Measurements from ENCODE around the gene NPFFR1.

- no peak for TF ChIP-seq SIN3A (IDR thresholded peaks at IDR 0.05; ENCODE audit: borderline replicate concordance, insufficient read depth, low read length)
- TF ChIP-seq TAF1 (IDR thresholded peaks at IDR 0.05; ENCODE audit: borderline replicate concordance, insufficient read depth, low read length) = no peak
- TF ChIP-seq POLR2AphosphoS5 (IDR thresholded peaks at IDR 0.05; ENCODE audit: low read depth, low read length) = no peak
Measured at GRCh38 chr10:70315276-70315675, 31.5 kb upstream of the NPFFR1 start.
